Measurements from ENCODE around the gene AMMECR1. TPM values are rescaled to one million over a fixed set of nuclear protein-coding genes. Genes with fewer than 3 reads are reported as not detected.

Gene AMMECR1
- polyA plus RNA-seq, 3 donors = 2.1 to 3.3 (median 2.9) TPM

DNA sequence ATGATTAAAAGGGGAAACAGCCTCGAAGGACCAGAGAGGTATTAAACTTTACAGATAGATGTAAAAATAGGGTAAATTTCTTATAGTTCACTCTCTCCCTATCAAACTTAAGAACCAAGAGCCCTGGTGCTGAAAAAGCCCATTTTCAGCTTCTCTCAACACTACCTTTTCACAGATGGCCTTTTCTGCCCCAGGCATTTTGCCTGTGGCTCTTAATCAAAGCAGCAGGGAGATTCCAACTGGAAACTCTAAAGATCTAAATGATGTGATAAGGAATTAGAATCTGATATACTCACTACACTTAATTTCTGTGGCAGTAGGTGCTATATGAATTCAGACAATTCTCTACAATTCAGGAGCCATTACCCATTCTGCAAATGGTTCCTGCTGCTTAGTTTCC, 60.0 kb downstream of the AMMECR1 start:
- Histone ChIP-seq H3K4me3 (replicated peaks in 1 of 3; ENCODE audit: low read depth in 2 of 3, low read length in 3 of 3) (no peak overlapping the region), H3K4me1 (ENCODE audit: control insufficient read depth in 1 of 2, insufficient read depth in 2 of 2, low read length in 2 of 2) (no peaks in the 10 kb centered on the region), H3K27ac (ENCODE audit: low read depth in 1 of 2, low read length in 2 of 2) (no peak overlapping the region), H3K36me3 (replicated peaks in 1 of 2; ENCODE audit: control insufficient read depth in 1 of 2, insufficient read depth in 2 of 2, low read length in 2 of 2) (no peaks in the 10 kb centered on the region), H3K79me2 (ENCODE audit: insufficient read depth, low read length) (no peaks in the 10 kb centered on the region), H3K9me3 (replicated peaks in 1 of 2; ENCODE audit: control insufficient read depth in 1 of 2, insufficient read depth in 1 of 2, low read length in 2 of 2) (no peaks in the 10 kb centered on the region), H3K4me2 (replicated peaks; ENCODE audit: extremely low read depth, low read length, poor library complexity, severe bottlenecking) (no peak overlapping the region), H3K9ac (ENCODE audit: insufficient read depth, low read length, poor library complexity, severe bottlenecking) (no peak overlapping the region), H4K20me1 (ENCODE audit: insufficient read depth, low read length) (no peaks in the 10 kb centered on the region), H2AFZ (ENCODE audit: insufficient read depth, low read depth, low read length, poor library complexity, severe bottlenecking) (no peak overlapping the region), H3K27me3 (ENCODE audit: control insufficient read depth in 2 of 2, insufficient read depth in 2 of 2, low read length in 2 of 2) (no peaks in the 10 kb centered on the region)
- Mint-ChIP-seq H3K4me3 (no peak overlapping the region), H3K27me3 (ENCODE audit: low read depth in 3 of 3) (no peaks in the 10 kb centered on the region), H3K36me3 (peaks cover 0 to 3% of the 10 kb centered on the region in 2 donors), H3K9me3 (peaks cover 0 to 5% (median 0%) of the 10 kb centered on the region in 7 donors), H3K4me1 (no peaks in the 10 kb centered on the region), H3K27ac (no peak overlapping the region)
- no peak for TF ChIP-seq CTCF (IDR thresholded peaks at IDR 0.05)
- DNase-seq = no peak
- no CpG with 5 or more reads among the region's 1 CpG for WGBS (ENCODE audit: insufficient coverage)
- intact Hi-C loops (cut with micrococcal nuclease) = no loop called here

GRCh38 chrX:110252711-110253110, 65.2 kb downstream of the AMMECR1 start:
- Mint-ChIP-seq H3K4me3 (no peak overlapping the region), H3K9me3 (peaks cover 0 to 2% (median 0%) of the 10 kb centered on the region in 7 donors), H3K27ac (no peak overlapping the region), H3K27me3 (ENCODE audit: low read depth in 3 of 3) (peaks cover 0 to 5% (median 0%) of the 10 kb centered on the region in 3 donors), H3K4me1 (no peaks in the 10 kb centered on the region), H3K36me3 (peaks cover 0 to 3% of the 10 kb centered on the region in 2 donors)
- 90% methylated on average over 3 of the region's 7 CpGs for WGBS (ENCODE audit: insufficient coverage)
- H3K27me3 ChIP-seq (ENCODE audit: control insufficient read depth in 2 of 2, insufficient read depth in 2 of 2, low read length in 2 of 2) = no peaks in the 10 kb centered on the region
- no peaks in the 10 kb centered on the region for H3K79me2 ChIP-seq (ENCODE audit: insufficient read depth, low read length)
- no peak overlapping the region for H3K27ac ChIP-seq (ENCODE audit: low read depth in 1 of 2, low read length in 2 of 2)
- no peak for DNase-seq
- H3K9me3 ChIP-seq (replicated peaks in 1 of 2; ENCODE audit: control insufficient read depth in 1 of 2, insufficient read depth in 1 of 2, low read length in 2 of 2) = no peaks in the 10 kb centered on the region
- H3K4me2 ChIP-seq (replicated peaks; ENCODE audit: extremely low read depth, low read length, poor library complexity, severe bottlenecking) = no peak overlapping the region
- no peaks in the 10 kb centered on the region for H3K36me3 ChIP-seq (replicated peaks in 1 of 2; ENCODE audit: control insufficient read depth in 1 of 2, insufficient read depth in 2 of 2, low read length in 2 of 2)
- H3K9ac ChIP-seq (ENCODE audit: insufficient read depth, low read length, poor library complexity, severe bottlenecking) = no peak overlapping the region
- no peaks in the 10 kb centered on the region for H4K20me1 ChIP-seq (ENCODE audit: insufficient read depth, low read length)
- TF ChIP-seq CTCF (IDR thresholded peaks at IDR 0.05) = no peak
- no peak overlapping the region for H2AFZ ChIP-seq (ENCODE audit: insufficient read depth, low read depth, low read length, poor library complexity, severe bottlenecking)
- H3K4me1 ChIP-seq (ENCODE audit: control insufficient read depth in 1 of 2, insufficient read depth in 2 of 2, low read length in 2 of 2) = no peaks in the 10 kb centered on the region
- no peak overlapping the region for H3K4me3 ChIP-seq (replicated peaks in 1 of 3; ENCODE audit: low read depth in 2 of 3, low read length in 3 of 3)
- intact Hi-C loops (cut with micrococcal nuclease) = no loop called here

All from CD14-positive monocyte (primary cell).